ENCODE data around the gene ABCC6. TPM values are rescaled to one million over a fixed set of nuclear protein-coding genes. Genes with fewer than 3 reads are reported as not detected.

The ABCC6 gene
- polyA plus RNA-seq, 3 donors, result 6.1 to 16.5 (median 14.7) TPM

DNA sequence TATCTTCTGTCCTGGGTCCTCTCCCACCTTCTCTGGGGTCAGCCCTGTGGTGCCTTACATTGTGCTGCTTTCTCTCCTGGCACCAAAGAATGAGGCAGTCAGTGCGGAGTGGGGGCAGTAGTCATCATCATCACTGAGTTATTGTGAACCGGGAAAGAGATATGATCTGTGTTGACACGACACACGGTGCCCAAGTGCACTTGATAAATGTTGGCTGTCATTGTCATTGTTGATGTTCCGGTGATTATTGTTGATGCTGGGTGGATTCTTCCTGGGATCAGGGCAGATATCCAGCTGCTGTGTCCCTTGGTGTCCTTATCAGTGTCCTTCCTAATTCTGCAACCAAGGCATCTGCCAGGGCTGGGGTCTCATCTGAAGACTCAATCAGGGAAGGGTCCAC is 121.7 kb downstream of the ABCC6 start:
- no peaks in the 10 kb centered on the region for H3K27me3 ChIP-seq (ENCODE audit: control insufficient read depth in 2 of 2, insufficient read depth in 2 of 2, low read length in 2 of 2)
- peaks cover 8 to 9% of the 10 kb centered on the region in 2 donors for H3K4me1 ChIP-seq (ENCODE audit: control insufficient read depth in 1 of 2, insufficient read depth in 2 of 2, low read length in 2 of 2)
- peaks cover 54 to 83% of the 10 kb centered on the region in 2 donors for H3K36me3 ChIP-seq (replicated peaks in 1 of 2; ENCODE audit: control insufficient read depth in 1 of 2, insufficient read depth in 2 of 2, low read length in 2 of 2)
- TF ChIP-seq, protein P1, sequence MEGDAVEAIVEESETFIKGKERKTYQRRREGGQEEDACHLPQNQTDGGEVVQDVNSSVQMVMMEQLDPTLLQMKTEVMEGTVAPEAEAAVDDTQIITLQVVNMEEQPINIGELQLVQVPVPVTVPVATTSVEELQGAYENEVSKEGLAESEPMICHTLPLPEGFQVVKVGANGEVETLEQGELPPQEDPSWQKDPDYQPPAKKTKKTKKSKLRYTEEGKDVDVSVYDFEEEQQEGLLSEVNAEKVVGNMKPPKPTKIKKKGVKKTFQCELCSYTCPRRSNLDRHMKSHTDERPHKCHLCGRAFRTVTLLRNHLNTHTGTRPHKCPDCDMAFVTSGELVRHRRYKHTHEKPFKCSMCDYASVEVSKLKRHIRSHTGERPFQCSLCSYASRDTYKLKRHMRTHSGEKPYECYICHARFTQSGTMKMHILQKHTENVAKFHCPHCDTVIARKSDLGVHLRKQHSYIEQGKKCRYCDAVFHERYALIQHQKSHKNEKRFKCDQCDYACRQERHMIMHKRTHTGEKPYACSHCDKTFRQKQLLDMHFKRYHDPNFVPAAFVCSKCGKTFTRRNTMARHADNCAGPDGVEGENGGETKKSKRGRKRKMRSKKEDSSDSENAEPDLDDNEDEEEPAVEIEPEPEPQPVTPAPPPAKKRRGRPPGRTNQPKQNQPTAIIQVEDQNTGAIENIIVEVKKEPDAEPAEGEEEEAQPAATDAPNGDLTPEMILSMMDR (IDR thresholded peaks at IDR 0.05), result no peak
- no peak for DNase-seq
- H3K4me1 Mint-ChIP-seq, result peaks cover 10% of the 10 kb centered on the region
- H4K20me1 ChIP-seq (ENCODE audit: insufficient read depth, low read length), result peaks cover 4% of the 10 kb centered on the region
- no peak overlapping the region for H3K27ac ChIP-seq (ENCODE audit: low read depth in 1 of 2, low read length in 2 of 2)
- H2AFZ ChIP-seq (ENCODE audit: insufficient read depth, low read depth, low read length, poor library complexity, severe bottlenecking), result no peak overlapping the region
- intact Hi-C loops (cut with micrococcal nuclease), result no loop called here
- H3K9me3 Mint-ChIP-seq, result peaks cover 0 to 7% (median 2%) of the 10 kb centered on the region in 7 donors
- no peak overlapping the region for H3K4me3 Mint-ChIP-seq
- no peak overlapping the region for H3K9ac ChIP-seq (ENCODE audit: insufficient read depth, low read length, poor library complexity, severe bottlenecking)
- H3K27me3 Mint-ChIP-seq (ENCODE audit: low read depth in 3 of 3), result no peaks in the 10 kb centered on the region
- H3K79me2 ChIP-seq (ENCODE audit: insufficient read depth, low read length), result no peaks in the 10 kb centered on the region
- no peak overlapping the region for H3K4me3 ChIP-seq (replicated peaks in 1 of 3; ENCODE audit: low read depth in 2 of 3, low read length in 3 of 3)
- WGBS (ENCODE audit: insufficient coverage), result 85% methylated on average over 4 of the region's 5 CpGs
- H3K9me3 ChIP-seq (replicated peaks in 1 of 2; ENCODE audit: control insufficient read depth in 1 of 2, insufficient read depth in 1 of 2, low read length in 2 of 2), result no peaks in the 10 kb centered on the region
- peak overlapping the region in 2 of 7 donors; percentile 26 to 34 for H3K27ac Mint-ChIP-seq
- H3K4me2 ChIP-seq (replicated peaks; ENCODE audit: extremely low read depth, low read length, poor library complexity, severe bottlenecking), result no peak overlapping the region
- H3K36me3 Mint-ChIP-seq, result peaks cover 65 to 82% of the 10 kb centered on the region in 2 donors

DNA sequence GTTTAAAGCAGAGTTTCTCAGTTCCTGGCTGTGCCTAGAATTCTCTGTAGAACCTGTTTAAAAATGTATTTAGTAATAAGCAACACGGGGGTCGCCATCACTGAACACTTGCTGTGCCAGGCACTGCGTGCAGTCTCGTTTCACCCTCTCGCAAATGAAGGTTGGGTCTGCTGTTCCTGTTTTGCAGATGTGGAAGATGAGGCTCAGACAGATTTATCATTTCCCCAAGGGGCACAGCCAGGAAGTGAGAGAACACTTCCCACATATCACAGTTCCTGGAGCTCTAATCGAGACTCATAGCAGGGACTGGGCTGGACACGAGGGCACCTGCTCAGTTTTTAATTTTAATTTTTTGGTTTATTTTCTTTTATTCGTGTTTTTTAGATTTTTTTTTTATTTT is 122.7 kb downstream of the ABCC6 start:
- no peak overlapping the region for H2AFZ ChIP-seq (ENCODE audit: insufficient read depth, low read depth, low read length, poor library complexity, severe bottlenecking)
- Mint-ChIP-seq H3K4me3 (no peak overlapping the region), H3K9me3 (peaks cover 0 to 7% (median 2%) of the 10 kb centered on the region in 7 donors), H3K27ac (peak overlapping the region in 2 of 7 donors; percentile 26 to 67), H3K27me3 (ENCODE audit: low read depth in 3 of 3) (no peaks in the 10 kb centered on the region), H3K36me3 (peaks cover 67 to 81% of the 10 kb centered on the region in 2 donors), H3K4me1 (peaks cover 13% of the 10 kb centered on the region)
- H3K36me3 ChIP-seq (replicated peaks in 1 of 2; ENCODE audit: control insufficient read depth in 1 of 2, insufficient read depth in 2 of 2, low read length in 2 of 2), result peaks cover 51 to 83% of the 10 kb centered on the region in 2 donors
- intact Hi-C loops (cut with micrococcal nuclease), result no loop called here
- H3K4me1 ChIP-seq (ENCODE audit: control insufficient read depth in 1 of 2, insufficient read depth in 2 of 2, low read length in 2 of 2), result peaks cover 8 to 9% of the 10 kb centered on the region in 2 donors
- no peak overlapping the region for H3K4me2 ChIP-seq (replicated peaks; ENCODE audit: extremely low read depth, low read length, poor library complexity, severe bottlenecking)
- TF ChIP-seq, protein P1 (IDR thresholded peaks at IDR 0.05), result no peak
- no peak overlapping the region for H3K4me3 ChIP-seq (replicated peaks in 1 of 3; ENCODE audit: low read depth in 2 of 3, low read length in 3 of 3)
- no peak overlapping the region for H3K9ac ChIP-seq (ENCODE audit: insufficient read depth, low read length, poor library complexity, severe bottlenecking)
- H3K9me3 ChIP-seq (replicated peaks in 1 of 2; ENCODE audit: control insufficient read depth in 1 of 2, insufficient read depth in 1 of 2, low read length in 2 of 2), result no peaks in the 10 kb centered on the region
- no CpG with 5 or more reads among the region's 8 CpGs for WGBS (ENCODE audit: insufficient coverage)
- H4K20me1 ChIP-seq (ENCODE audit: insufficient read depth, low read length), result peaks cover 4% of the 10 kb centered on the region
- H3K27me3 ChIP-seq (ENCODE audit: control insufficient read depth in 2 of 2, insufficient read depth in 2 of 2, low read length in 2 of 2), result no peaks in the 10 kb centered on the region
- peak in 1 of 3 donors; percentile 14 for DNase-seq
- no peaks in the 10 kb centered on the region for H3K79me2 ChIP-seq (ENCODE audit: insufficient read depth, low read length)
- peak overlapping the region in 1 of 2 donors; percentile 64 for H3K27ac ChIP-seq (ENCODE audit: low read depth in 1 of 2, low read length in 2 of 2)

Measured in CD14-positive monocyte (primary cell).